Activated naive CD4-positive, alpha-beta T cell treated with anti-CD3 and anti-CD28 coated beads for 36 hours (primary cell): Measurements from ENCODE around the gene KRT77. TPM values are rescaled to one million over a fixed set of nuclear protein-coding genes. Genes with fewer than 3 reads are reported as not detected.

Source experiments
- CTCF ChIA-PET: fragments of 350-600 bp; sonication (Branson Sonifier 250); formaldehyde crosslinking; loops from one replicate; lab custom pipeline; 2021; ENCODE audit warnings: antibody characterized with exemption; lab: Charles Lee
- DNase-seq: peaks from one replicate; pipeline ENCODE4 v3.0.0-alpha.2; 2020
- H3K27ac Mint-ChIP-seq: one replicate; pipeline ENCODE4 v1.8.0; 2021; ENCODE audit warnings: mild to moderate bottlenecking, mixed read lengths
- H3K27me3 Mint-ChIP-seq: one replicate; pipeline ENCODE4 v1.8.0; 2021; ENCODE audit warnings: low read depth, mixed read lengths
- H3K36me3 Mint-ChIP-seq: one replicate; pipeline ENCODE4 v1.8.0; 2021; ENCODE audit warnings: low read depth, mixed read lengths
- H3K4me1 Mint-ChIP-seq: one replicate; pipeline ENCODE4 v1.8.0; 2021; ENCODE audit warnings: low read depth, mixed read lengths
- H3K4me3 Mint-ChIP-seq: one replicate; pipeline ENCODE4 v1.8.0; 2021; ENCODE audit warnings: mild to moderate bottlenecking, moderate library complexity, mixed read lengths
- H3K9me3 Mint-ChIP-seq: one replicate; pipeline ENCODE4 v1.8.0; 2021; ENCODE audit warnings: mixed read lengths
- intact Hi-C: fragments of 100-400 bp; cut with micrococcal nuclease; formaldehyde crosslinking; loops from one replicate; pipeline ENCODE4 v1.15.1; 2023
- total RNA-seq, 2 experiments: library from RNA; stranded (reverse); gene quantifications; one replicate each; pipeline ENCODE4 v1.2.3, GENCODE V29; 2021

Gene KRT77
- total RNA-seq, 2 experiments from 2014 or later = not detected

DNA sequence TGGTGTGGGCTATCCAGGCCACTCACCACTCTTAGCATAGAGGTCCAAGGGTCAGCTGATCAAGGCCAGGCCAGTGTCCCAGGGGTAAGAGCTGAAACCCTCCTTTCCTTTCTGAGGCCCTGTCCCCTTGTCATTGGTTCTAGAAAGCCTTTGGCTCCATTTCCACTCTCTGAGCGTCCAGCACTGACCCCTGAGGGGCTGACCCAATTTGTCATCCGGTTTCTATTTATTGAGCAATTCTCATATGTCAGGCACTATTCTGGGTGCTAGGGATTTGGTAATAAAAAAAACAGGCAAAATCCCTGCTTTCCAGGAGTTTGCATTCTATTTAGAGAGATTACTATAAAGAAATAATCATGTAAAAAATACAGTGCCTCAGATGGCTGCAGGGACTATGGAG is 3.4 kb downstream of the KRT77 start:
- Mint-ChIP-seq H3K27me3 (no peaks in the 10 kb centered on the region), H3K27ac (no peak overlapping the region), H3K4me3 (no peak overlapping the region), H3K36me3 (no peaks in the 10 kb centered on the region), H3K9me3 (no peaks in the 10 kb centered on the region), H3K4me1 (peaks cover 2% of the 10 kb centered on the region)
- intact Hi-C loops = no loop called here
- DNase-seq = no peak
- CTCF ChIA-PET = no interaction called here

DNA sequence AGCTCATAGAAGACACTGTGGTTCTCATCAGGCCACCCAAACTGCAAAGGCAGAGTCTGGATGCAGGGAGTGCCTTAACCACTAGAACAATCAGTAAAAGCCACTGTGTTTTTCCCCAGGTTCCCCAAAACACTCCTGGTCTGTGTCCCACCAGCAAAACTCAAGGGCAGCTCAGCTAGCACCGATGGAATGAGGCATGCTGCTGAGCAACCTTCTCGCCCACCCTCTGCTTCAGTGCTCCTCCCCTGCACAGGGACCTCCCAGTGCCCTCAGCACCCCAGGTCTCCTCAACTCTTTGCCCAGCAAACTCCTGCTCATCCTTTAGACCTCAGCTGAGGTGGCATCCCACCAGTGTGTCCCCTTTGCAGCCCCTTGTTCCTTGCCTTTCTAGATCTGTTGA is 4.0 kb downstream of the KRT77 start:
- Mint-ChIP-seq H3K36me3 (no peaks in the 10 kb centered on the region), H3K27me3 (no peaks in the 10 kb centered on the region), H3K4me1 (peaks cover 2% of the 10 kb centered on the region), H3K27ac (no peak overlapping the region), H3K4me3 (no peak overlapping the region), H3K9me3 (no peaks in the 10 kb centered on the region)
- intact Hi-C loops = no loop called here
- DNase-seq = no peak
- CTCF ChIA-PET = no interaction called here

DNA sequence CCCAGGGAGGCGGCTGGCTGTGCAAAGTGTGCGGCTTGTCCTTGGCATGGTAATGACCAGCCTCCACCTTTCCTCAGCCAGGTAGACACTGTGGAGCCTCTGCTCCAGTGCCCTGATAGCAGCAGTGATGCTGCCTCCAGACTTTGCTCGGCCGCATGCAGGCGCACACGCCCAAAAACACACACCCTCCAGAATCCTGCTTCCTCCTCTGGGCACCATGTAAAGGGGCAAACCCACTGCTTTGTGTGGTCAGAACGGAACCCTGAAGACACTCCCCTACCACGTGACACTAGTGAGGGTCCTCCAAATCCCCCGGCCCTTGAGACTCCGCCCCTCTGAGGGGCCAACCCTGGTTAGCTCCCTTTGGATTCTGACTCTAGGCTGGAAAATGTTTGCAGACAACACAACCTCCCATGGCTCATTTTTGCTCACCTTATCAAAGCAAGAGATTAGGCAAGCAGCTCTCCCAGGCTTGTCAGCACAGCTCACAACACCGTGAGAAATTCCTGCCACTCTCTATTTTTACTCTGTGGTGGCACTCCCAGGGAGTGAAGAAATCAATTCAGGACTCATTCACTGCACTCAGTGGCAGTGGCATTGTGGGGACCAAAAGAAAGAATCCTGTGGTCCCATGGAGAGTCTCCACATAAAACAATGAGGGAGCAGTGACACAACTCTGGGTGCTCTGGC is 4.5 kb downstream of the KRT77 start:
- no peaks in the 10 kb centered on the region for H3K27me3 Mint-ChIP-seq
- H3K27ac Mint-ChIP-seq = no peak overlapping the region
- intact Hi-C loops = no loop called here
- H3K4me1 Mint-ChIP-seq = peaks cover 1% of the 10 kb centered on the region
- no peak for DNase-seq
- no peaks in the 10 kb centered on the region for H3K9me3 Mint-ChIP-seq
- CTCF ChIA-PET = no interaction called here
- no peaks in the 10 kb centered on the region for H3K36me3 Mint-ChIP-seq
- H3K4me3 Mint-ChIP-seq = no peak overlapping the region

GRCh38 chr12:52697058-52697582 is 6.2 kb downstream of the KRT77 start:
- no peak for DNase-seq
- Mint-ChIP-seq H3K36me3 (no peaks in the 10 kb centered on the region), H3K4me1 (no peaks in the 10 kb centered on the region), H3K27ac (no peak overlapping the region), H3K9me3 (no peaks in the 10 kb centered on the region), H3K27me3 (no peaks in the 10 kb centered on the region), H3K4me3 (no peak overlapping the region)
- intact Hi-C loops = no loop called here
- CTCF ChIA-PET = no interaction called here

DNA sequence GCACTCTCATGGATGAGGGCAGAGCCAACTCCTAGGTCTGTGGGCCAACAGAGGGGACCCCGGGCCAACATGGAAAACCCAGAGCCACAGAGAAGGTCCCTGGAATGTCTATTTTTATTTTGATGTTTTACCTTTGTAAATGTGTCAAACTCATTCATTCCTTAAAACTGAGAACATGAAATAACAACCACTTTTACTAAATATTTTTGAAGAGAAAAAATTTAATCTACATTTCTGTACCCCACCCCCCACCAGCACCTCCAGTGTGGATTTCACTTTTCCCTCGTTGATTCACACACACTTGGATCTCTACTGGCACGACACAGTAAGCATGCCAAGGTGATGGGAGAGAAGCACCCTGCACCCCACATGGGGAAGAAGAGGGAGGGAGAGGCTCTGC is 6.7 kb downstream of the KRT77 start:
- Mint-ChIP-seq H3K9me3 (no peaks in the 10 kb centered on the region), H3K27me3 (no peaks in the 10 kb centered on the region), H3K4me1 (peaks cover 4% of the 10 kb centered on the region), H3K36me3 (no peaks in the 10 kb centered on the region), H3K4me3 (no peak overlapping the region), H3K27ac (no peak overlapping the region)
- DNase-seq = no peak
- CTCF ChIA-PET = no interaction called here
- intact Hi-C loops = no loop called here

GRCh38 chr12:52695039-52695438 is 8.3 kb downstream of the KRT77 start:
- CTCF ChIA-PET = no interaction called here
- Mint-ChIP-seq H3K4me1 (peaks cover 19% of the 10 kb centered on the region), H3K27me3 (no peaks in the 10 kb centered on the region), H3K27ac (no peak overlapping the region), H3K4me3 (no peak overlapping the region), H3K36me3 (no peaks in the 10 kb centered on the region), H3K9me3 (no peaks in the 10 kb centered on the region)
- DNase-seq = no peak
- intact Hi-C loops = no loop called here

GRCh38 chr12:52694151-52694550 is 9.2 kb downstream of the KRT77 start:
- H3K27me3 Mint-ChIP-seq = no peaks in the 10 kb centered on the region
- DNase-seq = no peak
- CTCF ChIA-PET = no interaction called here
- H3K9me3 Mint-ChIP-seq = no peaks in the 10 kb centered on the region
- H3K27ac Mint-ChIP-seq = no peak overlapping the region
- H3K4me1 Mint-ChIP-seq = peaks cover 21% of the 10 kb centered on the region
- H3K36me3 Mint-ChIP-seq = no peaks in the 10 kb centered on the region
- H3K4me3 Mint-ChIP-seq = no peak overlapping the region
- intact Hi-C loops = no loop called here

DNA sequence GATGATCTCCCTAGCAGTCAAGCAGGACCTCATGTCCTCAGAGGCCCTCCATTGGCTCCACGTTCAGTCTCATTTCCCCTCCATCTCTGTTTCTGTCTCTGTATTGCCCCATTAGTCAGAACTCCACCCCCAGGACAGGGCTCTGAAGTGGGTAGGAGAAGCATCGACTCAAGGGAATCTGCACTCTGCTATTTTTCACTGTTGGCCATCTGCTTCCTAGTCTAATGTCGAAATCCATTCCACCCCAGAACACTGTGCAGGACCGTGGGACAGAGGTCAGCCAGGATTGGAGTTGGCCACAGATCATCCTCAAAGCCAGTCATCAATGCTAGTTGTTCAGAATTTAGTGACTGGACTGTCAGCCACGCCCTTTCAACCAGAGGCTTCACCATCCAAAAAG is 10.1 kb downstream of the KRT77 start:
- no peak overlapping the region for H3K4me3 Mint-ChIP-seq
- DNase-seq = no peak
- CTCF ChIA-PET = no interaction called here
- intact Hi-C loops = no loop called here
- H3K4me1 Mint-ChIP-seq = peaks cover 21% of the 10 kb centered on the region
- no peaks in the 10 kb centered on the region for H3K9me3 Mint-ChIP-seq
- no peaks in the 10 kb centered on the region for H3K36me3 Mint-ChIP-seq
- H3K27me3 Mint-ChIP-seq = no peaks in the 10 kb centered on the region
- no peak overlapping the region for H3K27ac Mint-ChIP-seq

GRCh38 chr12:52692254-52692653 is 11.1 kb downstream of the KRT77 start:
- DNase-seq = no peak
- H3K27me3 Mint-ChIP-seq = no peaks in the 10 kb centered on the region
- peaks cover 25% of the 10 kb centered on the region for H3K4me1 Mint-ChIP-seq
- H3K4me3 Mint-ChIP-seq = no peak overlapping the region
- H3K27ac Mint-ChIP-seq = no peak overlapping the region
- intact Hi-C loops = no loop called here
- no peaks in the 10 kb centered on the region for H3K9me3 Mint-ChIP-seq
- CTCF ChIA-PET = interaction anchor here (0.6 to 2.8 kb wide), 4 partner anchors 93 to 188 kb away, joined by 3 to 10 read pairs (median 4); no protein-coding TSS in a partner anchor
- no peaks in the 10 kb centered on the region for H3K36me3 Mint-ChIP-seq

GRCh38 chr12:52691841-52692150 is 11.5 kb downstream of the KRT77 start:
- CTCF ChIA-PET = interaction anchor here (2.2 to 2.8 kb wide), 2 partner anchors 108 to 188 kb away, joined by 5 to 10 read pairs; no protein-coding TSS in a partner anchor
- peaks cover 25% of the 10 kb centered on the region for H3K4me1 Mint-ChIP-seq
- intact Hi-C loops = loop anchor here (2.0 kb wide), 1 partner anchor 81 kb away; no protein-coding TSS in a partner anchor
- no peak overlapping the region for H3K27ac Mint-ChIP-seq
- H3K36me3 Mint-ChIP-seq = no peaks in the 10 kb centered on the region
- H3K4me3 Mint-ChIP-seq = no peak overlapping the region
- DNase-seq = no peak
- H3K27me3 Mint-ChIP-seq = no peaks in the 10 kb centered on the region
- no peaks in the 10 kb centered on the region for H3K9me3 Mint-ChIP-seq

- no peak overlapping the region for H3K27ac Mint-ChIP-seq
- H3K27me3 Mint-ChIP-seq = no peaks in the 10 kb centered on the region
- H3K4me1 Mint-ChIP-seq = peaks cover 25% of the 10 kb centered on the region
- intact Hi-C loops = loop anchor here (2.0 kb wide), 1 partner anchor 80 kb away; no protein-coding TSS in a partner anchor
- peak overlapping the region; percentile 70 for H3K4me3 Mint-ChIP-seq
- CTCF ChIA-PET = interaction anchor here (1.0 to 2.8 kb wide), 3 partner anchors 108 to 189 kb away, joined by 3 to 10 read pairs (median 5); no protein-coding TSS in a partner anchor
- peak; percentile 73 for DNase-seq
- H3K9me3 Mint-ChIP-seq = no peaks in the 10 kb centered on the region
- no peaks in the 10 kb centered on the region for H3K36me3 Mint-ChIP-seq
These were observed 12.1 kb downstream of the KRT77 start for GRCh38 chr12:52691076-52691840.

DNA sequence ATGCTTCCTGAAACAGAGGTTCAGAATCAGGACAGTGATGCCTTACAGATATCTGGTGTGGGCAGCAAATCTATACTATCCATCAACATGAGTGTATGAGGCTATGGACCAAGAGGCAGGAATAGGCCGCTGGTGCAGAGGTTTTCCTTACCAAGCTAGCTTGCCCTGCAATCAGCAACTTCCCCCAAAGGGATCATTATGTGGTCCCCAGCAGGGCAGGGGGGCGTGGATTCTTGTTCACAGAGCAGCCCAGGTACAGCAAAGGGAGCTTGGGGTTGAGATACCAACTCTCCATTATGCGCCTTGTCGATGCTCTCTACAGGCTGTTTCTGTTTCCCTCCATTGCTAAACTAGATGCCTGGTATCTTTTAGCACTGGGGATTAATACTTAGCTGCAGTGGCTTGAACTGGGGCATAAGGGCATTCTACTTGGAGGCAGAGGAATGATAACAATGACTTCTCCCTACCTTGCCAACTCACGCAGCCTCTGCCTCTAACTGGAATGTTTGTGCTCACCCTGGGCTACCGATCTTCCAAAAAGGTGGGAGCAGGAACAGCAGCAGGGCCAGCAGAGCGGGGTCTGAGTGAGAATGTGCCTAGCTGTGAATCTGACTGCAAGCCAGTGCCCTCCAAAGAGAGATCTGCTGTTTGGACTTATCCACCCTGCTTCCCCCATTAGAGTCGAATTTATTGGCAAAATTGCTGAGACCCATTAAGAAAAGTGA is 12.8 kb downstream of the KRT77 start:
- H3K9me3 Mint-ChIP-seq = no peaks in the 10 kb centered on the region
- H3K27ac Mint-ChIP-seq = no peak overlapping the region
- no peak for DNase-seq
- peaks cover 25% of the 10 kb centered on the region for H3K4me1 Mint-ChIP-seq
- H3K4me3 Mint-ChIP-seq = peak overlapping the region; percentile 70
- no peaks in the 10 kb centered on the region for H3K27me3 Mint-ChIP-seq
- CTCF ChIA-PET = interaction anchor here (0.8 to 2.8 kb wide), 5 partner anchors 48 to 190 kb away, joined by 3 to 10 read pairs (median 4); no protein-coding TSS in a partner anchor
- intact Hi-C loops = loop anchor here (2.0 kb wide), 1 partner anchor 80 kb away; no protein-coding TSS in a partner anchor
- H3K36me3 Mint-ChIP-seq = no peaks in the 10 kb centered on the region
